Activated naive CD4-positive, alpha-beta T cell treated with anti-CD3 and anti-CD28 coated beads, Interleukin-2, amount 50 U/mL, for 16 hours (primary cell): ENCODE results near the gene TFEB.

ENCODE experiments used
- DNase-seq: peaks from one replicate; pipeline ENCODE4 v3.0.0-alpha.2; 2020

Gene TFEB

DNA sequence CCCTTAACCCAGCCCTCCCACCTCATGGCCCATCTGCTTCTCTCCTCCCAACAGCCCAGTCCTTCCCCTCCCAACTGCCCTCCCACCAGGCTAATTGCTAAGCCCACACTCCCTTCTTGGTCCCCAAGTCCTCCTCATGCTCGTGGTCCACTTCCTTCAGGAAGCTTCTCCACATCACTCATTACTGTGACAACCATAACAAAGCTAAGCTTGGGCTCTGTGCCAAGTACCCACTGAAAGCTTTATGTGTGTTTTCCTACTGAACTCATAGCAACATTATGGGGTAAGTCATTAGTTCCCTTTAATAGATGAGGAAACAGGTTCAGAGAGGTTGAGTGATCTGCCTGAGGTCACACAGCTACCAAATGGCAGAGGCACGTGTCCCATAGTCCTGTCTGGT, 28.1 kb upstream of the TFEB start:
- DNase-seq = no peak

DNA sequence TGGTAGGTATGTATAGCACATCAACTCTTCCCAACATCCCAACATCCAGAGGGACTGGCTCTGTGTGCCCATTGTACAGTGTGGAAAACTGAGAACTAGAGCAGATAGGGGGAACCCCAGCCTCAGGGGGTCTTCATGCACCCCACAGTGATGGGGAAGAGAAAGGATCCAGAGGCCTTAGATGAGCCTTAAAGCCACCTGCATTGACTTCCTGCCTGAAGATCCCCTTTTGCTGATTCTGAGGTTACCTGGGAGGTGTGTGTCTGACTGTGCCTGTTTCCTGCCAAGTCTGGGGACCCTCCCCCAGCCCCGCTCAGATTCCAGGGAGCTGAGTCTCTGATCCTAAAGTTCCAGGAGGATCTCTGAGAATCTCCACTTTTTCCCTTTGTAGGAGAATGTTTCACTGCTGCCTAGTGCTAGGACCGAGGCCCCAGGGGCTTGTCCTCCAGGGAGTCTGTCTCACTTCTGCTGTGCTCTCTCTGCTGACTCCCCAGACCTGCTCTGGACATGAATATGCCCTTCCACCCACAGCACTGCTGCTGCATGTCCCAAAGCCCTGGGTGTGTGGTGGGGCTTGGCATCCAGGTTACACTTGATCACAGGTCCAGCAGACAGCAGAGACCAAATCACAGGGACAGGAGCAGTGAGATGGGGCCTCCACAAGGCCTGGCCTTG, 24.6 kb upstream of the TFEB start:
- no peak for DNase-seq

DNA sequence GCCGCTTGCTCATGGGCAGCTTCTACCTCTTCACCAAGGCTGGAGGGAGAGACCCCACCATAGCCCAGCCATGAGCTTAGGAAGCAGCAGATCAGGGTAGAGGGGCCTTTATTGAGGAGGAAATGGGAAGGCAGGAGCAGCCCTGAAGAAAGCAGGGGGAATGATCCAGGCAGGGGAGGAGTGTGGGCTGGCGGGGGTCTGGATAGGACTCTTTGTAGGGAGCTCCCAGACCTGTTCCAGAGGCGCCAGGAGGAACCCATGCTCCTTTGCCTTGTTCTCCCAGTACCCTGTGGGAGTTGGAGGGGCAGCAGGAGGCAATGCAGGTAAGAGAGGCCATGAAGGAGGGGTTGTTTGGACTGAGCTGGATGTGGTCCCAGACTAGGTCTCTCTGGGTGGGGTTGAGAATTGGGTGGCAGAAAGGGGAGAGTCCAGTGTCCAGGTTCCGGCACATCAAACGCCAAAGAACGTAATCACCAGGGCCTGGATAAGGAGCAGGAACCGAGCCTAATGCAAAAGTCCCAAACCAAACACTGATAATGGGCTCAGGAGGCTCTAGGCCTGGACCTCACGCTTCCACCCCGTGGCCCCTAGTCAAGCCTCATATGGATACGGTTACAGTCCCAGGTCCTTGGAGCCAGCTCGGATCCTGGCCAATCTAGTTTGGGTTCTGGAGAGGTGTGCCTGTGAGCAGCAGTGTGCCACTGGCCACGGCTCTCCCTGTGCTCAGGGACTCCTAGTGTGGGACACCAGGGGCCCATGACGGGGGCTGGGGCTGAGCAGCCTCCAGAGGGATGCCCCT, 23.9 kb upstream of the TFEB start:
- DNase-seq = no peak

DNA sequence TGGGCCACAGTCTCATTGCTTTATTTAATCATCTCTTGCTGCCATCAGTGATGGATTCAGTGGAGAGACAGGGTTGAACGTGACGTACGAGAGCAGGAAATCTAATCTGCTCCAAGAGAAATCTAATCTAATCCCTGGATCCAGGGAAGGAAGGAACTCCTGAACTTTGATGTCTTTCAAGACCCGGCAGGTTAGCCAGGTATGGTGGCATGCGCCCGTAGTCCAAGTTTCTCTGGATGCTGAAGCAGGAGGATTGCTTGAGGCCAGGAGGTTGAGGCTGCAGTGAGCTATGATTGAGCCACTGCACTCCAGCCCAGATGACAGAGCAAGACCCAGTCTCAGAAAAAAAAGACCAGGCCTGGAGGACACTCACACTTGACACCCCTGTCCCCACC, 23.2 kb upstream of the TFEB start:
- DNase-seq = no peak

DNA sequence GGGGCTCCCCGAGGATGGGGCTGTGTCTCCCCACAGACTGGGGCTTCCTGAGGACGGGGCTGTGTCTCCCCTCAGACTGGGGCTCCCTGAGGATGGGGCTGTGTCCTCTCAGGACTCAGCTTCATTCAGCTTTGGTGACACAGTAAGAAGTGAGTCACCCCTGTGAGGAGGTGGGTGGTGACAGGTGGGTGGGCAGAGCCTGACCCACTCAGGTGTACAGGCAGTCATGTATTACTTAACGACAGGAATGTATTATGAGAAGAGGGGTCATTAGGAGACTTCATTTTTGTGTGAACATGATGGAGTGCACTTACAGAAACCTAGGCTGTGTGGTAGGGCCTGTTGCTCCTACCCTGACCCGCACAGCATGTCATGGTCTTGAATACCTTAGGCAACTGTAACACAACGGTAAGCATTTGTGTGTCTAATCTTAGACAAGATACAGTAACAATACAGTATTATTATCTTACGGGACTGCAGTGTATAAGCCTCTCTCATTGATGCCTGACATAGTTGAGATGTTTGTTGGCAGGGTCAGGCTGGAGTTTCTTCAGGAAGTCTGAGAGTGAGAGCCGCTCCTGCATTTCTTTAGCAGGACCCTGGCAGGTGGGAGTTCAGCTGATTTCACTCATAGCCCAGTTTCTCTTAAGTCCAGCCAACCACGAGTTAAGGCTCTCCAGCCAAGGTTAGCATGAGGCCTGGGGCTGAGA, 22.7 kb upstream of the TFEB start:
- no peak for DNase-seq

DNA sequence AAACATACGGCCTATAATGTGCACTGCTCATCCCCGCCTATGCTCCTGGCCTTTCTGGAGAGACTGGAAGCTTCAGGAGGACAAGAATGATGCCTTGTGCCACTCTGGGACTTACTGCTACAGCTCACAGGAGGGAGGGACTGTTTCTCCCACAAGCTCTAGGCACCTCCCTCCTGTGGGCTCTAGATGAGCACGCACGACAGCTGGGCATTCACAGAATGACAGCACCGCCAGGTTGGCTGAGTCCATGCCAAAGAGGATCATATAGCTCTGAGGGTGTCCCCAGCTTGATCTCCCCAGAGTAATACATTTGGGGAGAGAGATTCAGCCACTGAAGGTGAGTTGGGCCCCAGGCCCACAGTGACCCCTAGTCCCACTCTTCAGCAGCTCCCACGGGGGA, 21.9 kb upstream of the TFEB start:
- no peak for DNase-seq

DNA sequence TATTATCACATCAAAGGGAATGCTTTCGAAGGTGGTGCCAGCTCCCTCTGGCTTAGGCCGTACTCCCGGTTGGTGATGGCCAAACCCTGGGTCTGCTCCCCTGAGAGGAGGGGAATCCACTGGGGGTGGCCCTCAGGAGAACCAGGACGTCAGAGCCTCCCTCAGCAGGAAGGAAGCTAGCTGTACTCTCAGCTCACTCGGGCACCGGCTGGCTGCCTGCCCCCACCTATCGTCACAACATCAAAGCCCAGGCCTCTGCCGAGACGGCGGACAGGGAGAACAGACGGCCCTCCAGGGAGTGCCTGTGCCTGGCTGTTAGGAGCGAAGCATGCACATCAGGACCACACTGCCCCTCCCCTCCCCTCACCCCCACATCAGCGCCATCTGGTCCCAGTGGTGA, 20.9 kb upstream of the TFEB start:
- DNase-seq = no peak

DNA sequence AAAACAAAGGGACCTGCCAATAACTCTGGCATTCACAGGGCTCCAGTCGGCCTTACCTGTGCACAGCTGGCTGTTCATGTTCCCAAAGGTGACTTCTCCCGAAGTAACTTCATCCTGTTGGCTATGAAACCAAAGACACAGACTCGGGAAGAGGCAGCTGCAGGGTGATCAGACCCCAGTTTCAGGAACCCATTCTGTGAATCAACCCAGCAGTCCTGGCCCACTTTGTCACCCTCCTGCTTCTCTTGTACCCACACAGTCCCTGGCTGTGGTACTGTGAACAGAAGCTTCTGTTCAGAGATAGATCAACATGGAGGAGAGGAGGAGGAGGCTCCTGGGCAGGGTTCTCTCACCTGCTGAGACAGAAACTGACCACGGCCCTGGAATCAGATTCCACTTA, 20.5 kb upstream of the TFEB start:
- no peak for DNase-seq

DNA sequence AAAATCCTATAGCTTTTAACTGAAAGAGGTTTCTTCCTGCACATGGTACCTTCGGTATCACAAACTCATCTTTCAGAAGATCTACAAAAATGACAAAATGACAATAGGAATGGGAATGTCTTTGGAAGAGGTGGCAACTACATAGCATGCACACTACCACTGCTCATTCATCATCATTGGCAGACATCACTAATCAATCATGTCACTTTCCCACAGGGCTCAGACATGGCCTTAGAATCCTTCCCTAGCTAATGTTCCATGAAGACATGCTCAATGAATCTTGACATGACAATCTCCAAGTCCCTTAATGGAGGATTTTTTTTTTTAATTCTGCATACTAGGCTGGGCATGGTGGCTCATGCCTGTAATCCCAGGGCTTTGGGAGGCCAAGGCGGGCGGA, 15.0 kb upstream of the TFEB start:
- DNase-seq = no peak

DNA sequence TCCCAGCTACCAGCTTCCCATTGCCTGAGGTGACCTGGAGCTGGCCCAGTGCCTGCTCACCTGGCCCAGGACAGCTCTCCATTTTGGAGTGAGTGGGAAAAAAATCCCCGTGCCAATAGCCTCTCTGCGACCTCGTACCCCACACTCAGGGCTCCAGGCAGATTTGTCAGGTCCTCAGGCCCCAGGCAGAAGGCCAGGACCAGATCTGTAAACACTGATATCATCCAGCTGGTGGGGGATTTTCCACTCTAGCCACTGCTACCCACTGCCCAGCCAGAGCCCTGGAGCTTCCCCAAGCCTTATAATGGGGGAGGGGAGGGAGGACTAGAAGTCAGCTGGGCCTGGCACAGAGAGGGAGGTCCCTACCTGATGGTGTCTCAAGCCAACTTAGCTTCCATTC, 13.1 kb upstream of the TFEB start:
- no peak for DNase-seq

DNA sequence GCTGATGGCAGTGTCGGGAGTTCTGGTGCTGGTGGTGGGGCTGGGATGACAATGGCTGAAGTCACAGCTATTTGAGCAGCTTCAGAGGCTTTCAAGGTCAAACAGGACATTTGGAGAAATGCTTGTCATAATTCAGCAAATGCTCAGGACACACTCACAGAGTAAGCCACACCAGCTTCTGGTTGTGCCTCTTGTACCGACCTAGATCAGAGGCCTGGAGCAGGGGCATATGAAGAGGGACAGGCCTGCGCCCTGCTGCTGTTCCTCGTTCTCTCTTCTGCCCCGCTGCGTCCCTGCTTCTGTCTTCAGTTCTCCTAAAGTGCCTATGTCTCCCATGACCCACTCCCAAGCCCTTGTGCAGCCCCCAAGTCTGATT, 12.7 kb upstream of the TFEB start:
- DNase-seq = no peak

DNA sequence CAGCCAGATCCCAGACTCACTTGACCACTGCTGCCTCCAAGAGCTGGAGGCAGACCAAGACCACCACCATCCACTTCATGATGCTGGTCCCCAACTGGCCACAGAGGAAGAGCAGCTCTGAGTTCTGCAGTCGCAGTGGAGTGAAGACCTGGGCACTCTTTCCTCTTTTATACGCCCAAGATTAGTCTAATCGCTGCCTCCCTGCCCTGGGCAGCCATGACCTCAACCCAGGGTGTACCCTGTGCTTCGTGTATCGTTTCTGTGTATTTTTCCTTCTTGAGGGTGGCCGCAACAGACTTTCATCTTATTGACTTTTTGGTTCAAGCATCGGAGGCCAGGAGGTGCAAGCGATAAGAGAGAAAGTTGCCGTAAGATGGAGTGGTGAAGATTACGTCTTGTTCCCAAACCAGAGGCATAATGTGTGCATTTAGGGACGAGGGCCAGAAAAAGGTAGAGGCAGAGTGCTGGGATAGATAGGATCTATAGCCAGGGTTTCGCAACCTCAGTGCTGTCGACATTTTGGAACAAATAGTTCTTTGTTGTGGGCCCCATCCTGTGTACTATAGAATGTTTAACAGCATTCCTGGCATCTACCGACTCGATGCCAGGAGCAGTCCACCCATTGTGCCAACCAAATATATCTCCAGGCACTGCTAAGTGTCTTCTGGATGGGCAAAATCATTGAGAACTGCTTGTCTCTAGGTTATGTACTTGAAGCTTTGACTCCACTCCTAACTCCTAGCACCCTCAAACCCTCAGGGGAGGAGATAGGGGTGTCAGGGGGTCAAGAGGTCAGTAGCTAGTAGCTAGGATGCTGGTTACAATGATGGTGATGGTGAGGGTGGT, 12.1 kb upstream of the TFEB start, which contains the start of gene PGC:
Gene PGC (minus strand): TSS at position 142 of the 846 bp plus-strand sequence. CDS start 63 bp downstream, at position 79.
- DNase-seq = no peak

DNA sequence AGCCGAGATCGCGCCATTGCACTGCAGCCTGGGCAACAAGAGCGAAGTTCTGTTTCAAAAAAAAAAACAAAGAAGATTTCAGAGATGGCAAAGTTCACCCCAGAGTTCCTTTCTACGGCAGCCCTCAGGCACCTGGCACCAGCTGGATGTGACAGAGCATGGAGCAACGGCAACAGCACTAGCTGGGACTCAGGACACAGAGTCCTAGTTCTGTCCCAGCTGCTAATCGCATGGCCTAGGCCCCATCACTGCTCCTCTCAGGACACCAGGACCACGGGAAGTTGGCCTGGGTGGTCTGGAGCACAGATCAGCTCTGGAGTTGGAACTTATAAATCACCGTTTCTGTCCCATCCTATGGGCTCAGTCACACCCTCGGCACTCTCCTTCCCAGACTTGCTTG, 10.7 kb upstream of the TFEB start:
- no peak for DNase-seq

DNA sequence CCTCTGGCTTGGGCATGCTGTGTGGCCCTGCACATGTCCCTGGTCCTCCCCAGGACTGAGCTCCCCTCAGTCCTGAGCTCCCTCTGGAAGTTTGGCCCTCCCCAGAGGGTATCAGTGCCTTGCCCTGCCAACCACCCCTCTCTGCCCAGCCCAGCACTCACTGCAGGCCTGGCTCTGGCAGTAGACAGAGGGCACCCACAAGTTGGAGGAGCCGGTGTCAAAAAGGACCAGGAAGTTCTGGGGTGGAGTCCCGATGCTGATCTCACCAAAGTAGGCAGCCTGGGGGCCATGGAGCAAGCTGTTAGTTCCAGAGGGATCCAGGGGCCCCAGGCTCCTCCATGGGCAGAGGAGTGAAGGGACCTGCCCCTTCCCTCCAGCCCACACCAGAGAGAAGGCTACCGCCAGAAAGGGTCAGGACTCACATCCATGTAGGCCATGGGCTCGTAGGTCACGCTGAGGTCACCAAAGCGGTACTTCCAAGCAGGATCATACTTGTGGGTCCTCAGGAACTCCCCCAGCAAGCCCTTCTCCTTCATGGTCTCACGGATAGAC, 8.9 kb upstream of the TFEB start:
- DNase-seq = no peak

DNA sequence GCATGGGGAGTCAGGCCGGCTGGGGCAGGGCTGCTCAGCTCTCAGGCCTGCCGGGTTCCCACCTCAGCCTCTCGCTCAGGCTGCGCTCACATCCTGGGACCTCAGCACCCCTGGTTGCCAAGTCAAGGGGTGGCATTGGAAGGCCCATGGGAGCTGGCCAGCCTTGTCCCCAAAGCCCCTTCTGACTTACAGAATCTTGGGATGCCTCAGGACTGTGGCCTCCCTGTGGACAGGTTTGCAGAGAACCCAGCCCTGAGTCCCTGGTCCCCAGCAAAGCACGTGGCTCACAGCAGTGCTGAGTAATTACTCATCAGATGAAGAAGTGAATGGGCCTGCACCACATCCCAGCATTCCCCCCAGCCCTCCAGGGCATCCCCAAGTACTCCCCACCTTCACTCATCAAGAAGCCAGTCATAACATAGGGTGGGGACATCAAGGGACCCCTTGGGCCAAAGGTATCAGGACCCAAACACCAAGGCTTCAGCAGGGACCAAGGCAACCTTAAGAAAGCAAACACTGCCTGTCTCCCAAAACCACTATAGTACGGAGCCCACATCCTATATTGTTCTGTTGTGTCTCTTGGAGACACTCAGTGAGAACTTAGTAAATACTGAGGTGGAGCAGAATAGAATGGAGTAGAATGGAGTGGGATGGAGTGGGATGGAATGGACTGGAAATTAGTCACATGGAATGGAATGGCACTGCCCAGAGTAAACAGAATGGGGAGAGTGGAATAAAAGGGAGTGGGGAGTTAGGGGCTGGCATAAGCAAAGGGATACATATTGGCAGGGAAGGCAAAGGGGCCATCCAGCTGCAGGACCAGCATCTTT, 8.2 kb upstream of the TFEB start:
- no peak for DNase-seq

DNA sequence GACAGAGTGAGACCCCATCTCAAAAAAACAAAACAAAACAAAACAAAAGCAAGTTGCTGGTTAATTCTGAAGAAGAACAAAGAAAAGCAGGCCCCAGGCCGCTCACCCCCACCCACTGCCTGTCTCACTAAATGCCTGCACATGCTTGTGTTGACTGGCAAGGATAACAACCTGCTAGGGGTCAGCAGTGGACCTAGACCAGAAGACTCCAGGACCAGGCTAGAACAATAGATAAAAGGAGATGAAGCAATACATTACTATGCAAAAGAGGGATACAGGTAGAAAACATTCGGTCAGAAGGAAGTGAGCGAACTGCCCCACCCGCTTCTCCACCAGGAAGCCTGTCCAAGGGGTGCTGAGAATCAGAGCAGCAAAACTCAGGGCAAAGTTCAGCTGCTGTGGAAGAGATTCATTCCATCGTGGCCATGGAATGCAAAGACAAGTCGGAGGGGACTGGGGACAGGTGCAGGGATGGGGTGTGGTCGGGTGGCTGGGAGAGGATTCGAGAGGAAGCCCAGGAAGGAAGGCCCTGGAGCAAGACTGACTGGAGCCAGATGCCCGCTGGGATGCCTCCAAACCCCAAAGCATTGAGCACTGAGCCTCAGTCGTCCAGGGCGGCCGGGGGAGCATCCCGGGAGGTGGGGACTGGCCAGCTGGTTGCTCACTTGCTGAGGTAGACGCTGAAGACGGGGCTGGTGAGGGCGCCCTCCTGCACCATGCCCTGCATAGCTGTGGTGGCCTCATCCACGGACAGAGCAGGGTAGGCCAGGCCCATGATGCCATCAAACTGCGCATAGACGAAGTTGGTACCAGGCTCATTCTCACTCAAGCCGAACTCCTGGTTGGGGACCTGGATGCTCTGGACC, 6.5 kb upstream of the TFEB start:
- no peak for DNase-seq

DNA sequence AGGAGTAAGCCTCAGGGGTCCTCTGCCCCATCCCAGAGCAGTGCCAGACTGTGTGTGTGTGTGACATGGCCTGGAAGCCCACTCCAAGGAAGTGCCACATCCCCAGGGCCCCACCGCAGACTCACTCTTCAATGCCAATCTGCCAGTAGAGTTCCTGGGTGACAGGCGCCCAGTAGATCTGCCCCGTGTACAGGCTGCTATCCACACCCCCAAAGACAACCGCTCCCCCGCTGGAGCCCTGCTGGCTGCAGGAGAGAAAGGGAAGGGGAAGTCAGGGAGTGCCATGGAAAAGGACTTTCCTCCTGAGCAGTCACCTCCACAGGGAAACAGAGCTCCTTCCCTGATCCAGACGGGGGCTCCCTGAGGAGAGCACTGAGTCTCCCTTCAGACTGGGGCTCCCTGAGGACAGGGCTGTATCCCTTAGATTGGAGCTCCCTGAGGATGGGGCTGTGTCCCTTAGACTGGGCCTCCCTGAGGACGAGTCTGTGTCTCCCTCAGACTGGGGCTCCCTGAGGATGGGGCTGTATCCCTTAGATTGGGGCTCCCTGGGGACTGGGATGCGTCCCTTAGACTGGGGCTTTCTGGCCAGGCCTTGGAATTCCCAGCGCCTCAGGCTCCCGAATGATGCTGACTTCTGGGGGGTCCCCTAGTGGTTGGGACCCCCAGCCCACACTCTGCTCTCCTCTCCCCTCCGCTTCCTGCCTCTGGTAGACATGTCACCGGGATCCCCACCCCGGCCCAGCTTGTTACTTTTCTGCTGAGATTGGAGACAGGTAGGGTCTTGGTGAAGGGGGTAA, 5.2 kb upstream of the TFEB start:
- no peak for DNase-seq

DNA sequence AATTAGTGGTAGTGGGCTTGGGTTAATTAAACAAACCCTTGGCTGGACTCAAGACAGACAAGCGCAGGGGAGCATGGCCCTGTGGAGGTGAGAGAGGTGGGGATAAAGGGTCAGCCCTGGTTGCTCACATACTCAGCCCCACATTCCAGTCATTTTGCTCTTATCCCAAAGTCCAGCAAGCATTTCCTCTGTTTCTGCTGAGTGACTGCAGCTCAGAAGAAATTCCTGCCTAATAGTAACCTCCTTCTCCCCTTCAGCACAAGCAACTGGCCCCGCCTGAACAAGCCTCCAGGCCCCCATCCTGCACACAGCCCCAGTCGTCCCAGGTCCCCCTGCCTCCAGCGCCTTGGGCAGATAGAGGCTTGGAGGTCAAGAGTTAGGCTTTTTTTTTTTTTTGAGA, 3.6 kb upstream of the TFEB start:
- no peak for DNase-seq

DNA sequence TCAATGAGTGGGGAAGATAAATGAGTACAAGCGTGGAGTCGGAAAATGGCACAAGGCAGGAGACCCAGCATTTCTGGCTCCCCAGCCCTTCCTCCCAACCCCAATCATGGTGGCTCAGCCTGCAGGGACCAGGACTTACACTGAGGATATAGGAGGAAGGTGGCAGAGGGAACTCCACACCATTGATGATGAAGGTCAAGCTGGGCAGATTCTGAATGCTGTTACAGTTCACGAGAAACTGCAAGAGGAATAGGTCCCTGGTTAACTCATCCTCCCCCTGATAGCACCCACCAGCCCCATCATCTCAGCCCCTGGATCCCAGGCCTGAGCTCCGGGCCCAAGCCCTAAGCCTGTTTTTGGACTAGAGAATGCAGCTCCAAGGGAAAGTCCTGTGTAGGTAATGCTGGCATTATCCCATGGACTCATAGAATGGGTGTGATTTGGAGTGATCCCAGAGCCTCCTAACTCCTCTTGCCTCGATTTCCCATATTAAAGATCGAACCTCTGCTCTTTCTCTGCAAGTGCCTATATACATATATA, 2.3 kb upstream of the TFEB start:
- DNase-seq = no peak
